Prostate gland (tissue), 2 donors: ENCODE measurements around the gene YOD1. TPM values are rescaled to one million over a fixed set of nuclear protein-coding genes. Genes with fewer than 3 reads are reported as not detected.

ENCODE experiments used
- DNase-seq: peaks from one replicate; pipeline ENCODE4 v3.0.0-alpha.2; 2019; ENCODE audit warnings: low spot score
- H3K27ac ChIP-seq, 2 donors: fragments of 200-600 bp; sonication (generic); 2 replicates each; pipeline ENCODE4 v1.5.1; 2017 to 2019
- H3K27me3 ChIP-seq: fragments of 200-600 bp; sonication (generic); replicated peaks from 2 replicates; pipeline ENCODE4 v1.5.1; 2019; ENCODE audit not compliant: insufficient read depth
- H3K36me3 ChIP-seq, 2 donors: fragments of 200-600 bp; sonication (generic); 1 replicate in 1 of 2; 2 replicates in 1 of 2; pipeline versions ENCODE4 v1.5.1 to v1.8.1; 2017 to 2019
- H3K4me1 ChIP-seq: fragments of 200-600 bp; sonication (generic); replicated peaks from 2 replicates; pipeline ENCODE4 v1.5.1; 2019
- H3K4me3 ChIP-seq, 2 donors: fragments of 200-600 bp; sonication (generic); 2 replicates each; pipeline ENCODE4 v1.5.1; 2017 to 2019
- H3K9me3 ChIP-seq: fragments of 200-600 bp; sonication (generic); 2 replicates; pipeline ENCODE4 v1.5.1; 2017
- CTCF ChIP-seq, 4 experiments: fragments of 200-600 bp in 2 of 4; fragments of 450-650 bp in 2 of 4; sonication (generic) in 2 of 4; IDR thresholded peaks; 1 replicate in 3 of 4; 2 replicates in 1 of 4; pipeline ENCODE4 v1.5.1; 2016 to 2019; ENCODE audit warnings: antibody characterized with exemption in 4 of 4, mild to moderate bottlenecking in 2 of 4, moderate library complexity in 2 of 4
- POLR2A ChIP-seq: fragments of 450-650 bp; IDR thresholded peaks from one replicate; pipeline ENCODE4 v1.6.1; 2016; ENCODE audit warnings: antibody characterized with exemption, mild to moderate bottlenecking
- POLR2AphosphoS5 ChIP-seq: sonication (generic); formaldehyde crosslinking; IDR thresholded peaks from one replicate; pipeline ENCODE4 v1.6.1; 2017; ENCODE audit warnings: antibody characterized with exemption
- WGBS: methylation state at CpG from one replicate; pipeline ENCODE4 v1.1.5; 2018; 5-methylcytosine and 5-hydroxymethylcytosine counted together
- intact Hi-C: fragments of 100-400 bp; cut with DNase I; formaldehyde crosslinking; loops from one replicate; pipeline ENCODE4 v1.14.2; 2022
- total RNA-seq, 2 donors: library from RNA; depleted of rRNA; stranded (reverse); fragments of >200 nt; gene quantifications; one replicate each; pipeline ENCODE4 v1.1.0, GENCODE V29; 2016

Gene YOD1
- total RNA-seq, 2 donors from 2014 or later, result 6.2 to 10.8 TPM

- Histone ChIP-seq H3K9me3 (no peaks in the 10 kb centered on the region), H3K27ac (peak overlapping the region; percentile 71 to 94), H3K4me3 (no peak overlapping the region), H3K36me3 (peaks cover 0 to 3% of the 10 kb centered on the region in 2 donors), H3K27me3 (no peaks in the 10 kb centered on the region), H3K4me1 (peaks cover 24% of the 10 kb centered on the region)
- 16% methylated on average over 5 of the region's 5 CpGs for WGBS
- DNase-seq, result peak; percentile 9
- TF ChIP-seq POLR2AphosphoS5 (peak; percentile 72), POLR2A (no peak), CTCF (IDR thresholded peaks at IDR 0.05) (no peak)
- intact Hi-C loops, result no loop called here
Observed at GRCh38 chr1:207025146-207025880, 25.7 kb downstream of the YOD1 start.

- TF ChIP-seq CTCF (IDR thresholded peaks at IDR 0.05), result no peak
- TF ChIP-seq POLR2A, result no peak
- TF ChIP-seq POLR2AphosphoS5, result no peak
- Histone ChIP-seq H3K27me3 (no peaks in the 10 kb centered on the region), H3K9me3 (no peaks in the 10 kb centered on the region), H3K36me3 (peaks cover 0 to 3% of the 10 kb centered on the region in 2 donors), H3K27ac (peak overlapping the region; percentile 71 to 94), H3K4me3 (no peak overlapping the region), H3K4me1 (peaks cover 24% of the 10 kb centered on the region)
- 51% methylated on average over 18 of the region's 18 CpGs for WGBS
- no peak for DNase-seq
- intact Hi-C loops, result no loop called here
Observed at GRCh38 chr1:207024202-207025145, 26.5 kb downstream of the YOD1 start.

GRCh38 chr1:207022996-207023679 is 27.9 kb downstream of the YOD1 start:
- Histone ChIP-seq H3K27me3 (no peaks in the 10 kb centered on the region), H3K4me3 (no peak overlapping the region), H3K27ac (peak overlapping the region; percentile 71 to 94), H3K36me3 (peaks cover 0 to 3% of the 10 kb centered on the region in 2 donors), H3K4me1 (peaks cover 21% of the 10 kb centered on the region), H3K9me3 (no peaks in the 10 kb centered on the region)
- no peak for DNase-seq
- intact Hi-C loops, result no loop called here
- WGBS, result 77% methylated on average over 6 of the region's 8 CpGs
- TF ChIP-seq CTCF (IDR thresholded peaks at IDR 0.05) (no peak), POLR2A (no peak), POLR2AphosphoS5 (no peak)

GRCh38 chr1:207021876-207022596 is 29.0 kb downstream of the YOD1 start:
- WGBS, result 87% methylated on average over 15 of the region's 15 CpGs
- H3K4me1 ChIP-seq, result peaks cover 21% of the 10 kb centered on the region
- DNase-seq, result no peak
- H3K9me3 ChIP-seq, result no peaks in the 10 kb centered on the region
- H3K4me3 ChIP-seq, result no peak overlapping the region
- peaks cover 0 to 3% of the 10 kb centered on the region in 2 donors for H3K36me3 ChIP-seq
- TF ChIP-seq POLR2AphosphoS5 (no peak), POLR2A (no peak), CTCF (IDR thresholded peaks at IDR 0.05) (no peak)
- no peaks in the 10 kb centered on the region for H3K27me3 ChIP-seq
- intact Hi-C loops, result no loop called here
- peak overlapping the region in 1 of 2 donors; percentile 94 for H3K27ac ChIP-seq
